ENCODE results near the gene VWF.

The VWF gene

GRCh38 chr12:6080149-6081045 lies 44.1 kb downstream of the VWF start:
- no peak overlapping the region for H3K4me3 ChIP-seq (replicated peaks in 1 of 2; ENCODE audit: low read depth in 2 of 2, low read length in 2 of 2)
- TF ChIP-seq CTCF (IDR thresholded peaks at IDR 0.05; ENCODE audit: low read depth, low read length), result no peak
- no peak for DNase-seq (ENCODE audit: low read depth in 2 of 2)

- TF ChIP-seq CTCF (IDR thresholded peaks at IDR 0.05; ENCODE audit: low read depth, low read length), result no peak
- no peak overlapping the region for H3K4me3 ChIP-seq (replicated peaks in 1 of 2; ENCODE audit: low read depth in 2 of 2, low read length in 2 of 2)
- peak; percentile 55 to 79 for DNase-seq (ENCODE audit: low read depth in 2 of 2)
These were observed 45.9 kb downstream of the VWF start for GRCh38 chr12:6078398-6079096.

GRCh38 chr12:6077692-6078083 lies 46.8 kb downstream of the VWF start:
- no peak for DNase-seq (ENCODE audit: low read depth in 2 of 2)
- H3K4me3 ChIP-seq (replicated peaks in 1 of 2; ENCODE audit: low read depth in 2 of 2, low read length in 2 of 2), result no peak overlapping the region
- TF ChIP-seq CTCF (IDR thresholded peaks at IDR 0.05; ENCODE audit: low read depth, low read length), result no peak

GRCh38 chr12:6076776-6077691 lies 47.4 kb downstream of the VWF start:
- no peak for DNase-seq (ENCODE audit: low read depth in 2 of 2)
- no peak for TF ChIP-seq CTCF (IDR thresholded peaks at IDR 0.05; ENCODE audit: low read depth, low read length)
- no peak overlapping the region for H3K4me3 ChIP-seq (replicated peaks in 1 of 2; ENCODE audit: low read depth in 2 of 2, low read length in 2 of 2)

- H3K4me3 ChIP-seq (replicated peaks in 1 of 2; ENCODE audit: low read depth in 2 of 2, low read length in 2 of 2), result no peak overlapping the region
- DNase-seq (ENCODE audit: low read depth in 2 of 2), result no peak
- TF ChIP-seq CTCF (IDR thresholded peaks at IDR 0.05; ENCODE audit: low read depth, low read length), result no peak
These were observed 48.1 kb downstream of the VWF start for GRCh38 chr12:6076346-6076745.

- no peak for TF ChIP-seq CTCF (IDR thresholded peaks at IDR 0.05; ENCODE audit: low read depth, low read length)
- peak overlapping the region in 1 of 2 donors; percentile 2 for H3K4me3 ChIP-seq (replicated peaks in 1 of 2; ENCODE audit: low read depth in 2 of 2, low read length in 2 of 2)
- DNase-seq (ENCODE audit: low read depth in 2 of 2), result peak in 1 of 2 donors; percentile 41
These were observed 49.4 kb downstream of the VWF start for GRCh38 chr12:6074979-6075585.
